Measurements from ENCODE around the gene KRTAP5-9.
A peak's percentile ranks its signal among the peaks of the same experiment; 100 is the strongest.
"Not testable (repeated sequence)": the region's sequence is repeated elsewhere in the genome, so short reads cannot be mapped to it uniquely, and the experiment has no call there.

KRTAP5-9 gene, protein sequence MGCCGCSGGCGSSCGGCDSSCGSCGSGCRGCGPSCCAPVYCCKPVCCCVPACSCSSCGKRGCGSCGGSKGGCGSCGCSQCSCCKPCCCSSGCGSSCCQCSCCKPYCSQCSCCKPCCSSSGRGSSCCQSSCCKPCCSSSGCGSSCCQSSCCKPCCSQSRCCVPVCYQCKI

DNA sequence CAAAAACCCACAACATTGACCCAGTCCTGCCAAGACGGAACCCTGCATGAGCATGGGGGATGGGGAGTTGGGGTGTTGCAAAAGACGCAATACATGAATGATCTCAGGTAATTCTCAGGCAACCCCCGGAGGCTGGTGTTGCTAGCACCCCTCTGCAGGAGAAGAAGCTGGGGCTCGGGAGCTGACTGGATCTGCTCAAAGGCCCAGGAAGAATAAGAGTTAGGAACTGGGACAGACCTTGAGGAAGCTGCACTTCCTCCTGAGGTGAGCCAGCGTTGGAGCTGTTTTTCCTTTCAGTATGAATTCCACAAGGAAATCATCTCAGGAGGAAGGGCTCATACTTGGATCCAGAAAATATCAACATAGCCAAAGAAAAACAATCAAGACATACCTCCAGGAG lies at the start of gene KRTAP5-9:
TSS of gene KRTAP5-9 (plus strand) at position 301 of the 400 bp plus-strand sequence. CDS start 238 bp downstream, outside the sequence.
- DNase-seq (ENCODE audit: low spot score): no peak

DNA sequence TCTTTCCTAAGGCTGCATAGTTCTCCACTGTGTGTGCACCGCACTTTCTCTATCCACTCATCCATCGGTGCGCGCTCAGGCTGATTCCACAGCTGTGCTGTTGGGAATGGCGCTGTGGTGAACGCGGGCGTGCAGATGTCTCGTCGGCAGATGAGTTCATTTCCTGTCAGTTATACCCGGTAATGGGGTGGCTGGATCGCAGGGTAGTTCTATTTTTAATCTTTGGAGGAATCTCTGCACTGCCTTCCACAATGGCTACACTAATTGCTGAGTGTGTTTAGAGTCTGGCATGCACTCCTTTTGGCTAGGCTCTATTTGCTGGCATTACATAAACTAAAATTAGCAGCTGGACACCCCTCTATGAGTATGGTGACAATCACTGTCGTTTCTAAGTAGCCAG lies 49.1 kb upstream of the KRTAP5-9 start:
- no peak for DNase-seq (ENCODE audit: low spot score)

DNA sequence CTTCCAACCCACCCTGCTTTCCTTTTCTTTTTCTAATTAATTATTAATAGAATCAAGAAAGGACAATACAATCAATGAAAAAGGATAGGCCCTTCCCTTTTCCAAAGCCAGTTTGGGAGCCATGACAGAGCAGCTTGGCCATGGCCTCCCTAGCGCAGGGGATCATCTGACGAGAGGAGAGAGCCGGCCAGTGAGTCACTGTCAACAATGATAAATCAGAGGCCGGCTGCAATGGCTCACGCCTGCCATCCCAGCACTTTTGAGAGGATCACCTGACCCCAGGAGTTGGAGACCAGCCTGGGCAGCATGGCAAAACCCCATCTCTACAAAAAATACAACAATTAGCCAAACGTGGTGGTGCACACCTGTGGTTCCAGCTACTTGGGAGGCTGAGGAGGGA lies 48.7 kb upstream of the KRTAP5-9 start:
- DNase-seq (ENCODE audit: low spot score): no peak

DNA sequence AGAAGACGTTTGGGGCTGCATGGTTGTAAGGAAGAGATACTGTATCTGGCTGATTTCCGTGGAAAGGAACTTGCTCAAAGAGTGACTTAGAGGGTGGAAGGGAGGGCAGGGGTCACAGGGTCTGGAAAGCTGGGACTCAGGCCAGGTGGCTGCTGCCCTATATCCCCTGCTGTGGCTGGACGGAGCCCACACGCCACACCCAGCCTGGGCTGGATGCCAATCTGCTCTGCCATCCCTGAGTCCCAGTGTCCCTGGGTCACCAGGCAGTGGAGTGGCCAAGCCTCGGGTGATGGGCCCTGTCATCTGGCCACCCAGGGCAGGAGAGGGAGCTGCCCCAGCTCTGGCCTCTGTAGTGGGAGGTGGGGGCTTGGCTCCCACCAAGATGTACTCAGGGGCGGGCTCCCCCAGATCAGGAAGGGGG lies 47.6 kb upstream of the KRTAP5-9 start:
- no peak for DNase-seq (ENCODE audit: low spot score)

DNA sequence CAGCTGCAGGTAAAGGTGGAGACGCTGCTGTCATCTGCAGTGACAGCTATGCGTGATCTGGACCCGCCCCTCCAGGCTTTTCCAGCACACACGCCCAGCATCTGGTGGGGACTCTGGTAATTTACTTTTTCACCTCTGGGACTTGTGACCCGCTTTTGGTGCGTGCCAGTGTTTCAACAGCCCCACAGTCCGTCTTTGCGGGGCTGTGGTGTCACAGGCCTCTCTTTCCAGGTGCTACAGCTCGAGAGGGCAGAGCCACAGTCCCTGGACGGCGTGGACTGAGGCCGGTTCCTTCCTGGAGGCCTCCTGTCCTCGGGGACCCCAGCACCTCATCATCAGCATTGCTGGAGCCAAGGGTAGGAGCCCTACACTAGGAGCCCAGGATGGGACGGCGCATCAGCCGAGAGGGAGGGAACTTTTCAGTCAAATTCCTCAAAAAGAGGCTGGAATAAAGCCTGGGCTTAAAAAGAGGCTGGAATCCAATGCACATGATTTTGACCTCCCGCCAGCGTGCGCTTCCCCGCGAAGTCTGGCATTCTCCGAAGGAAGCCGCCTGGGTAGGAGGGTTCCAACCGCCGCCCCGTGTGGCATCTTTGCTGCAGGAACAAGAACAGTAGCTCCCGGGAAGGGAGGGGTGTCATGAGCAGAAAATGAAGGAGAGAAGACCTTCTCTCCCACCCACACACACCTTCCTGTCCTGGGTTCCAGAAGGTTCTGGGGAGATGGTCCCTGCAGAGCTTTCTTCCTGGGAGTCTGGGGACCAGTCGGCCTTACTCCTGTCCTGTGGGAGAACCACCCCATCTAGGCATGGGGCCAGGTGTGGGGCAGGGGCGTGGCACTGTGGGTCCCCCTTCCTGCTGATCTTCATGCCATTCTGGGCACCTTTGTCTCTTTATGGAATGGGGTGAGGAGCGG lies 46.9 kb upstream of the KRTAP5-9 start:
- DNase-seq (ENCODE audit: low spot score): no peak

DNA sequence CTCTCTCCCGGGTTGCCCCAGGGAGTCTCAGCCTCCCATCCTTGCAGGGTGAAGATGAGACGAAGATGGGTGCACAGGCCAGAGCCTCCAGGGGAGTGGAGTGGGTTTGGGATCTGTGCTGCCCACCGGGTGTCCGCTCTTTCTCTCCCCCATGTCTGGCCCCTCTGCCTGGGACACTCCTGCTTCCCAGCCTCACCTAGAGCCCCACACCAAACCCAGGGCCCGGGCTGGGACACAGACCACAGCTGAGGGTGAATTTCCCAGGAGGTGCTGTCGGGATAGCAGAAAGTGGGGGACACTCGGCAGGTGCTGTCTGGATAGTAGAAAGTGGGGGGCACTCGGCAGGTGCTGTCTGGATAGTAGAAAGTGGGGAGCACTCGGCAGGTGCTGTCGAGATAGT lies 46.2 kb upstream of the KRTAP5-9 start:
- no peak for DNase-seq (ENCODE audit: low spot score)

DNA sequence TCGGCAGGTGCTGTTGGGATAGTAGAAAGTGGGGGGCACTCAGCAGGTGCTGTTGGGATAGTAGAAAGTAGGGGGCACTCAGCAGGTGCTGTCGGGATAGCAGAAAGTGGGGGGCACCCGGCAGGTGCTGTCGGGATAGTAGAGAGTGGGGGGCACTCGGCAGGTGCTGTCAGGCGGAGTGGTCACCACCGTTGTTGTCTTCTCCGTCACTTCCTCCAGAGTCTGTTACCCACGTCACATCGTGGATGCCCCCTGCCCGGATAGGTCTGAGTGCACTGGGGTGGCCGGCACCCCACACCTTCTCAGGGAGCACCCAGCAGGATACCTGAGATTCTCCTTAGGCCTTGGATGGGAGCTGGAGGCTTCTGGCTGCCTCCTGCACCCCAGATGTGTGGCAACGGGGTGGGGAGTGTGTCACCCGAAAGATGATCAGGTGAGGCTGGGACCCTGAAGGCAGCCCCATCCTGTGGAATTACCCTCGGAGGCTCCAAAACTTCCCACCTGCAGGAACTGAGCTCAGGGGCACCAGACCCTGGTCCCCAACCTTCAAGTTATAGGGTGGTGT lies 45.3 kb upstream of the KRTAP5-9 start:
- DNase-seq (ENCODE audit: low spot score): no peak

DNA sequence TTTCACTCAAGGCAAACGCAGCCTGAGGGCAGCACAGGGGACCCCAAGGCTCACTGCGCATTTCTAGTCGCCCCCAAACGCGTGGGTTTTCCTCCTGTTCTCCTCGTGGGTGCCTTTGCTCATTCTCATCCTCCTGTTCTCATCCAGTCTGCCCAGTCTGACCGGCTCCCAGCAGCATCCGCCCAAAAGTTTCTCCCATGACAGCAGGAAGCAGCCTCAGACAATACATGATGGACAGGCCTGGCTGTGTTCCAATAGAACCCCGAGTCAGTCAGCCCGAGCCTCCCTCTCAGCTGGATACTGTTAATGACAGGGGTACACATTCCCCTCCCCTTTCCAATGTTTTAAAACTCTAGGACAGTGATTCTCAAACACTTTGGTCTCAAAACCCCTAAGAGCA lies 43.7 kb upstream of the KRTAP5-9 start:
- DNase-seq (ENCODE audit: low spot score): no peak

DNA sequence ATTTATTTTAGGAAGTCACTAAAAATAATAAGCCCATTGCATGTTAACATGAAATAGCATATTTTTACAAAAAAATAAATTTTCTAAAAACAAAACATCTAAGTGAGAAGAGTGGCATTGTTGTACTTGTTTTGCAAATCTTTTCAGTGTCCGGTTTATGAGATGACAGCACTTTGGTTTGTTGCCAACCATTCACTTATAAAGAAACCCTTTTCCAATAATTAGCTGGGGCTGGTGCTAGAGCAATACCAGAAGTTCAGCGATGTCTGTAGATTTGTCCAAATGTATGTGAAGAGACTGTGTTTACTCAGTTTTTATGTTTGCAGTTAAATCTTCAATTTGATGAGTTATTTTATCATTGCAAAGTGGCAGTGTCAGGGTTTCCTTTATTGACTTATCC lies 43.2 kb upstream of the KRTAP5-9 start:
- DNase-seq (ENCODE audit: low spot score): no peak

DNA sequence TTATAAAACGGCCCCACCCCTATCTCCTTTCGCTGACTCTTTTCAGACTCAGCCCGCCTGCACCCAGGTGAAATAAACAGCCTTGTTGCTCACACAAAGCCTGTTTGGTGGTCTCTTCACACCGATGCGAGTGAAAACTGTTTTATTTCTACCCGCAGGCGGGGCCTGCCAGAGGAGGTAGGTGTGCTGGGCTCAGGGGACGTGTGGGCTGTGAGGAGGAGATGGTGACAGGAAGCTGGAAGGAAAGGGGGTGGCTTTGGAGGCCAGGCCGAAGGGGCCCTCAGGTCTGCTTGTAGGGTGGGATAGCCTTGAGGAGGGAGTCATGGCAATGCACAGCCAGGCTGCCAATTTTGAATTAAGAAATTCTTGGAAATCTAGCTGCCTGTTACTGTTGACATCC lies 42.4 kb upstream of the KRTAP5-9 start:
- no peak for DNase-seq (ENCODE audit: low spot score)

DNA sequence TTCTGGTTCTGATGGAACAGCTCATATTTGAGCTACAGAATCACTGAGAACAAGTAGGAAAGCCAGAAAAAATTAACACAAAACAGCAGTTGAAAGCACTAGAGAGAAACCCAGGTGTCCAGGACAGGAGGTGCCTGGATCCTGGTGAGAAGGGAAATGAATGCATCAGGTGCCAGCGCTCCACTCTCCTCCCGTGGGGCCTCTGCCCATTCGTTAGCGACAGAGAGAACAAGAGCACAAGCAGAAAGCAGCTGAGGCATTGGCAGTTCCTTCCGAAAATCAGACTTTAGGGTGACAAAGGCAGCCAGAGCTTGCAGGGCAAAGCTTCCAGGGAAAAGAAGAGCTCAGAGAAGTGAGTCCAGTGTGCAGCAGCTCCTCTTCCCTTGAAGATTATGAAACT lies 41.1 kb upstream of the KRTAP5-9 start:
- DNase-seq (ENCODE audit: low spot score): no peak

DNA sequence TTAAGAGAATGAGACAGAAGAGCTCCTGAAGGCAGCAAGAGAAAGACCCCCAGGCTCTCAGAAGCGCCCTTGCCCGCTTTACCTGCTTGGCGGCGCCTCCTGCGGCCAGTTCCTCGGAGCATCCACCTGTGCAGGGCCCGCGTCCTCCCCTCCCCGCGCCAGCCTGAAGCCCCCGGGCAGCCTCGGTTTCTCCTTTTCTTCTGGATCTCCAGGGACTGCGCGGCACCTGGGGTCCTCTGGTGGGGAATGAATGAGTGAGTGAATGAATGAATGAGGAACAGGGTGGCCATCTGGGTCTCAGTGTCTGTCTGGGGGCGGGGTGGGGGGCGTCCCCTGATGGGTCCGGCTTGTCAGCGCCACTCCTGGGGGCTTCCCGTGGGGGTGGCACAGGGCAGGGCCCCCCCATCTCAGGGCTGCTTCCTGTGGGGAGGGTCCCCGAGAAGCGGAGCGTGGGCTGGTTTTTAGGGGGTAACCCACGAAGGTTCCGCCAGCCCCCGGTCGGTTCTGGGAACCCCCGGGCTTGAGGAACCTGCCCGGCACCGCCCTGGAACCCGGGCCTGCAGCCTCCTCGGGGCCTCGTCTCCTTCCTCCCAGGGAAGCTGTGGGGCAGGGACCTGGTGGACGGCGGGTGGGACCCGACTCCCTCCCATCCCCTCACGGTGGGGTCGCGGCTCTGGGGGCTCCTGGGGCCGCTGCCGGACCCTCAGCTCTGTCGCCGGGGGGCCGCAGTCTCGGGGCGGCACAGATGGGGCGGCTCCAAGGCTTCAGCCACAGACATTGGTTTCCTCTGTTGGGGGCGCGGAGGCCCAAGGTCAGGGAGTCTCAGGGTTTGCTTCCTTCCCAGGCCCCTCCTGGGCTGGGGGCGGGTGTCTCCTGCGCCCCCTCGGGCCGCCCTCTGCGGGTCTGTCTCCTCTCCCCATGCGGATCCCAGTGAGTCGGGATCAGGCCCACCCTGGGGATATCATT lies 29.4 kb upstream of the KRTAP5-9 start:
- no peak for DNase-seq (ENCODE audit: low spot score)

DNA sequence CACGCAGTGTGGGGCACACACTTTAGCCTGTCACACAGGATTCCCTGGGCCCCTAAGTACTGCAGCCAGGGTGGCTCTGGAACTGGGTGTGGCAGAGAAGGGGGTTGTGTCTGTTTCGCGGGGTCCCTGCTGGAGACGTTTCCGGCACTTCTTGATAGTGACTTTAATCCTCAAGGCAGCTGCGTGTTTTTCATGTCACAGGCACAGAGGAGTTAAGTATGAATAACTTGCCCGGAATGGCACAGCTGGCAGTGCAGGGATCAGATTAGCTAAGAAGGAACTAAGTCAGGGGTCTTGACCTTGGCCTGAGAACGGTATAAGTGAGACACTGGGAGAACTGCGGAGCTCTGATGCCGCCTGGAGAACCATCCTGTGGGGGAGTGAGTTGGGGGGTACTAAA lies 28.7 kb upstream of the KRTAP5-9 start:
- no peak for DNase-seq (ENCODE audit: low spot score)

DNA sequence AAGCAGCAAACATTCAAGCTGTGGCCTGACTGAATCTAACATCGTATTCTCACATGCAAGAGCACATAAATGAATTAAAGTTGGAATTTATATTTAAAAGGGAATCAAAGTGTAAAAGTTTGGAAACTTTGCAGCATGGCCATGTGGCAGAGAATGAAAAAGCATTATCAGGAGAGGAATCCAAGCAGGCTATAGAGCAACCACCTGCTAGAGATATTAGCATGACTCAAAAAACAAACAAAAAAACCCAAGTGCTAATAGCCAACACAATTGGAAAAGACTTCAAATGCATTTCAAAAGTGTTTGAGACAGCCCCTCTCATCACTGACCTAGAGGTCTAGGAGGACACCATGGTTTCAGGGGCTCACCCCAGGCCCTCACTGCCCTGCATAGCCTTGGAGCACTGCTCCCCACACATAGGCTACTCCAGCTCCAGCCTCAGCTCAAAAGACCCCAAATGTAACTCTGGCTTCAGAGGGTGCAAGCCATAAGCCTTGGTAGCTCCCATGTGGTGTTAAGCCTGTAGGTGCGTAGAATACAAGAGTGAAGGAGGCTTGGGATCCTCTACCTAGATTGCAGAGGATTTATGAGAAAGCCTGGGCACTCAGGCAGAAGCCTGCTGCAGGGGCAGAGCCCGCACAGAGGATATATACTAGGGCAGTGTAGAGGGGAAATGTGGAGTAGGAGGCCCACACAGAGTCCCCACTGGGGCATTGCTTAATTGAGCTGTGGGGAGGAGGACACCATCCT lies 22.9 kb upstream of the KRTAP5-9 start:
- DNase-seq (ENCODE audit: low spot score): no peak

DNA sequence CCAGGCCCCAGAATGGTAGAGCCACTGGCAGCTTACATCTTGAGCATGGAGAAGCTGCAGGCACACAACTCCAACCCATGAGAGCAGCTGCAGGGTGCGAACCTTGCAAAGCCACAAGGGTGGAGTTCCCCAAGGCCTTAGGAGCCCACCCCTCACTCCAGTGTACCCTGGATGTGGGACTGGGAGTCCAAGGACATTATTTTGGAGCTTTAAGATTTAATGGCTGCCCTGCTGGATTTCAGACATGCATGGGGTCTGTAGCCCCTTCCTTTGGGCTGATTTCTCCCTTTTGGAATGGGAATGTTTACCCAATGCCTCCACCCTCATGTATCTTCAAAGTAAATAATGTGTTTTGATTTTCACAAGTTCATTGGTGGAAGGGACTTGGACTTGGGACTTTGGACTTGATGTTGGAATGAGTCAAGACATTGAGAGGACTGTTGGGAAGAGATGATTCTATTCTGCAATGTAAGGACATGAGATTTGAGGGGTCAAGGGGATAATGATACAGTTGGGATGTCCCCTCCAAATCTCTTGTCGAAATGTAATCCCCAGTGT lies 22.2 kb upstream of the KRTAP5-9 start:
- DNase-seq (ENCODE audit: low spot score): no peak

DNA sequence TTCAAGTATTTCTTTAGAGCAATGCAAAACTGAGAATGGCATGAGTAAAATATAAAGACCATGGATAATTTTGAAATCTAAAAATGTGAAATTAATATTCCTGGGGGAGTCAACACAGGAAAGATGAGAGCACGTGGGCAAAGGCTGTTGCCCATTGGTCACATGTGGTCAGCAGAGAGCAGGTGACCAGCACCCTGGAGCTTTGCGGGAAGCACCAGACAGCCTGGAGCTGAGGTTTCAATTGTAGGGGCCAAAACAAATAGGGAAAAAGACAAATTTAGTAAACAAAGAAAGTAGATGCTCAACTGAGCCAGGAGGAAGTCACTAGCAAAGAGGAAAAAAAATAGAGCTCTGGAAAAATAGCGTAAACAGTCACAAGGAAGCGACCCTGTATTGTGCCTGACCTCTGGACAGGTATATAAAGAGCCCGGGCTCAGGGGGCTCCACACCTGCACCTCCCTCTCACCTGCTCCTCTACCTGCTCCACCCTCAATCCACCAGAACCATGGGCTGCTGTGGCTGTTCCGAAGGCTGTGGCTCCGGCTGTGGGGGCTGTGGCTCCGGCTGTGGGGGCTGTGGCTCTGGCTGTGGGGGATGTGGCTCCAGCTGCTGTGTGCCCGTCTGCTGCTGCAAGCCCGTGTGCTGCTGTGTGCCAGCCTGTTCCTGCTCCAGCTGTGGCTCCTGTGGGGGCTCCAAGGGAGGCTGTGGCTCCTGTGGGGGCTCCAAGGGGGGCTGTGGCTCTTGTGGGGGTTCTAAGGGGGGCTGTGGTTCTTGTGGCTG lies 21.2 kb upstream of the KRTAP5-9 start, which contains the start of gene KRTAP5-7:
TSS of gene KRTAP5-7 (plus strand) at position 472 of the 780 bp plus-strand sequence. CDS start at position 506, 34 bp downstream.
- not testable (repeated sequence) for DNase-seq (ENCODE audit: low spot score)

DNA sequence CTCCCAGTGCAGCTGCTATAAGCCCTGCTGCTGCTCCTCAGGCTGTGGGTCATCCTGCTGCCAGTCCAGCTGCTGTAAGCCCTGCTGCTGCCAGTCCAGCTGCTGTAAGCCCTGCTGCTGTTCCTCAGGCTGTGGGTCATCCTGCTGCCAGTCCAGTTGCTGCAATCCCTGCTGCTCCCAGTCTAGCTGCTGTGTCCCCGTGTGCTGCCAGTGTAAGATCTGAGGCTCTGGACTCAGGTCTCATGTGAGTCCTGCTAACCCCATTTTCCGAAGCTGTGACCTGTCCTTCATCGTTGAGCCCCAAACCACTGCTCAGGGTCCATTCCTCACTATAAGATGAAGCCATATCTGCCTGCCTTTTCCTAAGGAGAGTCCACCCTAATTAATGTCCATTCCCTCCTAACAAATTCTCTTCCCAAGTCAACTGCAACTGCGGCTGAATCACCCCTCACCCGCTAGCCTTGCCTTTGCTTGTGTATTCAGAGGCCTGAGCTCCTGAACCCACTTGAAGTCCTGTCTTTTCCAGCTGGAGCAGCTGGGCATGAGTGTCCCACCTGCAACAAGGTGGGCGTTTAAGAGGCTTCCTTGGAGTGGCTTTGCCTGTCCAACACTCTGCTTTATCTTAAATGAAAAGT lies 20.5 kb upstream of the KRTAP5-9 start:
- no peak for DNase-seq (ENCODE audit: low spot score)

DNA sequence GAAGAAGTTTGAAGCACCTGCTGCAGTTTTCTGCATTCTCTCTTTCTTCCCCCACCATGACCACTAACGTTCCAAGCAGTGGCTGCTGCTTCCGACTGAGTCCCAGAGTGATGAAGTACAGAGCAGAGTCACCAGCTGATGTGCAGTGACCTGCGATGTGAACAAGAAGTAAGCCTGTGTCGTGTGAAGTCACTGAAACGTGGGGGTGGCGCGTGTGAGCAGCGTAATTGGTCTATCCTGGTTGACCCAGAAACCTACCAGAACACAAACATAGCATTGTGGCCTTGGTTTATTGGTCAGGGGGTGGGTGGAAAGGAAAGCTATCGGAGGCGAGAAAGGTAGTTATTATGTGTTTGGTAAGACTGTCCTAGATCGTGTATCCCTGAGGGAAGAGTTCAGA lies 17.6 kb upstream of the KRTAP5-9 start:
- peak; percentile 22 for DNase-seq (ENCODE audit: low spot score)

DNA sequence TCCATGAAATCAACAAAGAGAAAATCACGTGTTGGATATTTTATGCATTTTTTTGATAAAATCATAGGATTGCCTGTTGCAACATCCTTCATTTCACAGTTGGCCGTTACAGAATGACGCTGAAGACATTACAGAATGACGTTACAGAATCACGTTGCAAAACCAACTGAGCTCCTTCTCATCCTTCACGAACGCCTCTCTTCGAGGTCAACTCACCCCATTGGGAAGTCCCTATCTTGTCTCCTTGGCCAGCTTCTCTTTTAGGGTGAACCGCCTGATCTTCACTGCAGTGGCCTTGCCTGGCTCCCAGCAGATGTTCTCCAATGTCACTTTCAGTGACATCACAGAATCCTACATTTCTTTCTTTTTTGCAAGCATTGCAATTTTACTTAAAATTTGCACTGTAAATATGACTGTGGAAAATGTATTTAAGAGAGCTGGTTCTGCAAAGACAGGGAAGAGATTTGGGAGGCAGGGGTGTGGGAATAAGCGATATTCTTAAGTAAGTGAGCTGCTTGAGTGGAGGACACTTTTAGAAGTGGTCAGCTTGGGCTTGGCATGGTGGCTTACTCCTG lies 16.1 kb upstream of the KRTAP5-9 start:
- DNase-seq (ENCODE audit: low spot score): peak; percentile 6

Data from ecto neural progenitor cell (in vitro differentiated cells).